Upper lobe of left lung (tissue), 6 donors: Measurements from ENCODE around the gene ADAM12. TPM values are rescaled to one million over a fixed set of nuclear protein-coding genes. Genes with fewer than 3 reads are reported as not detected.

ENCODE experiments used
- ATAC-seq, 2 donors: fragments of 200-7000 bp; cut with Tn5 transposase; one replicate each; pipeline ENCODE4 v1.9.1; 2022; ENCODE audit warnings: mild to moderate bottlenecking in 2 of 2, moderate library complexity in 2 of 2; ENCODE audit not compliant: low FRiP score in 2 of 2
- DNase-seq, 2 donors: peaks; one replicate each; pipeline ENCODE4 v3.0.0-alpha.2; 2019 to 2020
- H3K27ac ChIP-seq, 4 donors: fragments of 200-600 bp; sonication (generic); one replicate each; pipeline ENCODE4 v1.5.1; 2016 to 2019
- H3K27me3 ChIP-seq, 4 donors: fragments of 200-600 bp; sonication (generic); one replicate each; pipeline ENCODE4 v1.5.1; 2017 to 2019
- H3K36me3 ChIP-seq, 4 donors: fragments of 200-600 bp; sonication (generic); one replicate each; pipeline ENCODE4 v1.5.1; 2016 to 2019
- H3K4me1 ChIP-seq, 4 donors: fragments of 200-600 bp; sonication (generic); one replicate each; pipeline ENCODE4 v1.5.1; 2018 to 2019
- H3K4me3 ChIP-seq, 4 donors: fragments of 200-600 bp; sonication (generic); one replicate each; pipeline ENCODE4 v1.5.1; 2017 to 2019; ENCODE audit warnings: mild to moderate bottlenecking in 2 of 4, moderate library complexity in 1 of 4
- H3K9me3 ChIP-seq, 4 donors: fragments of 200-600 bp; sonication (generic); one replicate each; pipeline ENCODE4 v1.5.1; 2018 to 2019
- EP300 ChIP-seq, 4 donors: sonication (generic); formaldehyde crosslinking; IDR thresholded peaks; one replicate each; pipeline ENCODE4 v1.5.1; 2017; ENCODE audit warnings: antibody characterized with exemption in 4 of 4, control low read depth in 2 of 4
- POLR2A ChIP-seq, 4 donors: fragments of 450-650 bp; IDR thresholded peaks; one replicate each; pipeline ENCODE4 v1.5.1; 2016 to 2017; ENCODE audit warnings: antibody characterized with exemption in 4 of 4, mild to moderate bottlenecking in 2 of 4
- POLR2AphosphoS5 ChIP-seq, 2 donors: sonication (generic); formaldehyde crosslinking; IDR thresholded peaks; one replicate each; pipeline ENCODE4 v1.5.1; 2017; ENCODE audit warnings: antibody characterized with exemption in 2 of 2
- WGBS, 2 donors: methylation state at CpG; one replicate each; pipeline ENCODE4 v1.1.5; 2017 to 2018; 5-methylcytosine and 5-hydroxymethylcytosine counted together
- total RNA-seq, 6 donors: library from RNA; depleted of rRNA in 4 of 6; stranded (reverse); fragments of >200 nt in 4 of 6; gene quantifications; one replicate each; pipeline versions ENCODE4 v1.1.0 to v1.2.1, GENCODE V29; 2016 to 2021
- TF ChIP-seq, protein P1 (sequence below), 6 experiments: fragments of 450-650 bp in 4 of 6; fragments of 200-600 bp in 2 of 6; sonication (generic) in 2 of 6; IDR thresholded peaks; one replicate each; pipeline ENCODE4 v1.5.1; 2016 to 2019; ENCODE audit warnings: antibody characterized with exemption in 6 of 6
- donor health status: DM: no; HTN: no; CAD: no; lungs with moderate emphysema.
- donor health status: DM: no; HTN: yes; CAD: no; lungs with severe emphysema.

Gene ADAM12
- total RNA-seq, 6 donors from 2014 or later = 0.44 to 3.7 (median 0.82) TPM

DNA sequence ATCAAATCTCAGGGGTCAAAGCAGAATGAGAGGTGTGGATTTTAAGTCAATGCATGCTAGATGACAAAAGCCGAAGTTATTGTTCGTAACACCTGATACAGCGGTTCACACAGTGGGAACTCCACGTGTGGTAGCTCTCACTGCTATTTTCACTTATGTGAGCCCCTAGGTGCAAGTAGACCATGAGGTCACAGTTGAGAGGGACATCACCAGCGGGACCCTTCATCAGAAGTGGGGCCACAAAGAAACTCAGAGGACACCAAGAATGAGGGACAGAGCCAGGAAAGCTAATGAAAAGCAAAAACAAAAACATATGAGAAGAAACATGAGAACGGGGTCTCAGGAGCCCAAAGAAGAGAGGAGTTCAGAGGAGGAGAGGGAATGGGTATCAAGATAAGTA is 63.5 kb downstream of the ADAM12 start:
- H3K9me3 ChIP-seq = no peaks in the 10 kb centered on the region
- H3K4me3 ChIP-seq = no peak overlapping the region
- H3K4me1 ChIP-seq = no peaks in the 10 kb centered on the region
- no peak for TF ChIP-seq EP300 (IDR thresholded peaks at IDR 0.05)
- TF ChIP-seq POLR2AphosphoS5 (IDR thresholded peaks at IDR 0.05) = no peak
- TF ChIP-seq, protein P1, sequence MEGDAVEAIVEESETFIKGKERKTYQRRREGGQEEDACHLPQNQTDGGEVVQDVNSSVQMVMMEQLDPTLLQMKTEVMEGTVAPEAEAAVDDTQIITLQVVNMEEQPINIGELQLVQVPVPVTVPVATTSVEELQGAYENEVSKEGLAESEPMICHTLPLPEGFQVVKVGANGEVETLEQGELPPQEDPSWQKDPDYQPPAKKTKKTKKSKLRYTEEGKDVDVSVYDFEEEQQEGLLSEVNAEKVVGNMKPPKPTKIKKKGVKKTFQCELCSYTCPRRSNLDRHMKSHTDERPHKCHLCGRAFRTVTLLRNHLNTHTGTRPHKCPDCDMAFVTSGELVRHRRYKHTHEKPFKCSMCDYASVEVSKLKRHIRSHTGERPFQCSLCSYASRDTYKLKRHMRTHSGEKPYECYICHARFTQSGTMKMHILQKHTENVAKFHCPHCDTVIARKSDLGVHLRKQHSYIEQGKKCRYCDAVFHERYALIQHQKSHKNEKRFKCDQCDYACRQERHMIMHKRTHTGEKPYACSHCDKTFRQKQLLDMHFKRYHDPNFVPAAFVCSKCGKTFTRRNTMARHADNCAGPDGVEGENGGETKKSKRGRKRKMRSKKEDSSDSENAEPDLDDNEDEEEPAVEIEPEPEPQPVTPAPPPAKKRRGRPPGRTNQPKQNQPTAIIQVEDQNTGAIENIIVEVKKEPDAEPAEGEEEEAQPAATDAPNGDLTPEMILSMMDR (IDR thresholded peaks at IDR 0.05) = no peak
- TF ChIP-seq POLR2A (IDR thresholded peaks at IDR 0.05) = no peak
- H3K27me3 ChIP-seq = no peaks in the 10 kb centered on the region
- ATAC-seq (no peak), DNase-seq (no peak)
- H3K27ac ChIP-seq = no peak overlapping the region
- no peaks in the 10 kb centered on the region for H3K36me3 ChIP-seq
- 93 to 94% methylated on average over 6 of the region's 6 CpGs for WGBS, 2 donors

DNA sequence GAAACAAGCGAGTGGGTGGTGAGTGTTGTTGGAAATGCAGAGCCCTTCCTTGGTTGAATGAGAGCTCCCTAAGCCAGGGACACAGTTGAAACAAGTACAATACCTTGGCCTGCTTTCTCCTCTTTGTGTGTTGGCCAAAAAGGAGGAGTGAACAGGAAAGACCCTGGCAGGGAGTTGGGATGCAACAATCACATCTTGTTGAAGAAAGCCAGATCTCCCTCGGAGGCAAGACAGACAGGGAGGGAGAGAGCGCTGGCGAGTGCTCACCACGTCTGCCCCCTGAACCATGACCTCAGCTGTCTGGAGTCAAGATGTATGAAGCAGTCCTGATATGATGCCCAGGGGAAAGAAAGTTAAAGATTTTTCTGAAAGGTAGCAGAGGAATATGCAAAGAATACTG is 66.8 kb downstream of the ADAM12 start:
- ATAC-seq (no peak), DNase-seq (no peak)
- H3K36me3 ChIP-seq = no peaks in the 10 kb centered on the region
- no peaks in the 10 kb centered on the region for H3K9me3 ChIP-seq
- H3K4me3 ChIP-seq = no peak overlapping the region
- no peaks in the 10 kb centered on the region for H3K27me3 ChIP-seq
- H3K4me1 ChIP-seq = no peaks in the 10 kb centered on the region
- WGBS, 2 donors = 76 to 80% methylated on average over 5 of the region's 5 CpGs
- H3K27ac ChIP-seq = no peak overlapping the region
- TF ChIP-seq, protein P1 (IDR thresholded peaks at IDR 0.05) = no peak
- no peak for TF ChIP-seq POLR2A (IDR thresholded peaks at IDR 0.05)
- no peak for TF ChIP-seq POLR2AphosphoS5 (IDR thresholded peaks at IDR 0.05)
- TF ChIP-seq EP300 (IDR thresholded peaks at IDR 0.05) = no peak

DNA sequence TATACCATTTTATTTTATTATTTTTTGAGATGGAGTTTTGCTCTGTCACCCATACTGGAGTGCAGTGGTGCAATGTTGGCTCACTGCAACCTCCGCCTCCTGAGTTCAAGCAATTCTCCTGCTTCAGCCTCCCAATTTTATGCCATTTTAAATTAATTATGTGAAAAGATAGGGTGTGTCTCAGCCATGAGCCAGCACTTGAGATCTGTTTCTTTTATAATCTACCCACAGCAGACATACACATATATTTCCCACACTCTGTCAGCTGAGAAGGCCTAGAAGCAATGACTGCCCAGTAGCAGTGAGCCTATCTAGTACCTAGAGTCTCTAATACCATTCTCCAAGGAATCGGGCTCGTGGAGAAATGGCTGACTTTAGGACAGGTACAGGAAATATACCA is 70.5 kb downstream of the ADAM12 start:
- Histone ChIP-seq H3K36me3 (no peaks in the 10 kb centered on the region), H3K4me1 (no peaks in the 10 kb centered on the region), H3K4me3 (no peak overlapping the region), H3K27ac (no peak overlapping the region), H3K27me3 (no peaks in the 10 kb centered on the region), H3K9me3 (no peaks in the 10 kb centered on the region)
- DNase-seq (no peak), ATAC-seq (no peak)
- WGBS, 2 donors = 67 to 69% methylated on average over 3 of the region's 3 CpGs
- TF ChIP-seq, protein P1 (IDR thresholded peaks at IDR 0.05) = no peak
- TF ChIP-seq EP300 (IDR thresholded peaks at IDR 0.05) (no peak), POLR2A (IDR thresholded peaks at IDR 0.05) (no peak), POLR2AphosphoS5 (IDR thresholded peaks at IDR 0.05) (no peak)

DNA sequence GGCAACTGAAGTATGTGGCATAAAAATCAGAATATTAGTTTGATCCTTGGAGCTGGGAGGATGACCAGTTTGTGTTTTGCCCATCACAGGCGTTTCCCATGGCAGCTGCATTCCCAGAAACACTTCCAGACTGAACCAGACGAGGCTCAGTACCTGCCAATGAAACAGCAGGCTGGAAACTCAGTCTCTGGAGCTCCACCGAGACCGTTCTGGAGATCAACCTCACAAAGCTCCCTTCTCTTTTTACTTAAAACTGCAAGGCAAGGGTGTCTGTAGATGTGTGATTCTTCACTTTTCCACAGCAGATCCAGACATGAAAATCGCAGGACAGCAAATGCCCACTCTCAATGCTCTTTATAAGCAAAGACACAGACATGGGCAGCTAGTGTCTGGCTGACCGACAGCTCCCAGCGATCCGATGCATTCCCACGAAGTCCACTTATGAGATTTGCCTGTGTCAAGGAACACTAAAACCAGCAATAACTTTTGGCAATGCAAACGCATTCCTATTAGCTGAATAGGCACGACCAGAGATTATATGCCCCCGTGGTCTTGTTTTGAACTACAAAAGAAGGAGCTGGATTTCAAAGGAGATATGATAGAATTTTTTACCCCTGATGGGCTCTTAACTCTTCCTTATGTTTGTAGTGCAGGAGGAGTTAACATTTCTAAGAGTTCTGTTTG is 72.6 kb downstream of the ADAM12 start:
- DNase-seq = no peak
- Histone ChIP-seq H3K4me1 (no peaks in the 10 kb centered on the region), H3K27ac (no peak overlapping the region), H3K36me3 (no peaks in the 10 kb centered on the region), H3K27me3 (no peaks in the 10 kb centered on the region), H3K4me3 (no peak overlapping the region), H3K9me3 (no peaks in the 10 kb centered on the region)
- peak in 1 of 2 donors; percentile 55 for ATAC-seq
- WGBS, 2 donors = 72 to 73% methylated on average over 12 of the region's 12 CpGs
- no peak for TF ChIP-seq EP300 (IDR thresholded peaks at IDR 0.05)
- TF ChIP-seq, protein P1 (IDR thresholded peaks at IDR 0.05) = no peak
- TF ChIP-seq POLR2A (IDR thresholded peaks at IDR 0.05) = no peak
- TF ChIP-seq POLR2AphosphoS5 (IDR thresholded peaks at IDR 0.05) = no peak
